Activated CD4-positive, alpha-beta T cell treated with anti-CD3 and anti-CD28 coated beads for 24 hours (primary cell): ENCODE data around the gene RRAD.

Experiments used
- DNase-seq, 2 donors: peaks; one replicate each; pipeline ENCODE4 v3.0.0-alpha.2; 2020; ENCODE audit warnings: low read depth in 2 of 2

RRAD gene

GRCh38 chr16:66881014-66881417, 44.3 kb downstream of the RRAD start:
- DNase-seq: no peak

DNA sequence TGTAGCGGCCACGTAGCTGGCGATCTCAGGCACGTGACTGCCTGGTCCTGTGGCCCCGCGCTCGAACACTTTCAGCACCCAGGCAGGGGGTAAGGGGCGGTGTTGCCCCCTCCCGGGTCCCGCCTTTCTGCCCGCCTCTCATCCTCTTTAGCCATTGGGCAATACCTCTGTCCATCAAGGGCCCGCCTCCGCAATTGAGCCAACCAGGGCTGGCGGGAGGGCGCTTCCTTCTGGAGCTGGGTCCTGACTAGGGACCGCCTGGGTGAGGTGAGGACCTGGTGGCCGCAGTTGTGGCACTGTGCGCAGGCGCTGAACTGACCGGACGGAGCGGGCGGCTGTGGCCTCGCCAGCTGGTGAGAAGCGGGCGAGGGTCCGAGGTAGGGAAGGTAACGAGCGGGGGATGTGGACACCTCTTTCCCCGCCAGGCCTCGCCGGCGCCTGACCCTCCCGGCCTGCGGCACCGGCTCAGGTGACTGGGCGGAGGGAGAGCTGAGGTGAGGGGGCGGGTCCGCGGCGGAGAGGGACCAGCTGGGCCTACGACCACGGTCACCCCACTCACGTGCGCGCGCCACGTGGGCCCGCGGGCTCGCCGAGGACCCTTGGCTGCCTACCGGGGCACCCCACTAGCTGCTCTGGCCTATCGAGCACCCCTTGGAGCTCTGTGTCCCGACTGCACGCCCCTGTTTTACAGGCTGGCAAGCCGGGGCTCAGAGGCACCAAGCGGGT, 44.9 kb downstream of the RRAD start, which contains the start of gene PDP2:
TSS of gene PDP2 (plus strand) at position 228 of the 726 bp plus-strand sequence. CDS start 3,770 bp downstream, outside the sequence.
- DNase-seq: peak; percentile 85 to 90

- peak; percentile 54 to 62 for DNase-seq
Measured at GRCh38 chr16:66878067-66878466, 47.3 kb downstream of the RRAD start.

DNA sequence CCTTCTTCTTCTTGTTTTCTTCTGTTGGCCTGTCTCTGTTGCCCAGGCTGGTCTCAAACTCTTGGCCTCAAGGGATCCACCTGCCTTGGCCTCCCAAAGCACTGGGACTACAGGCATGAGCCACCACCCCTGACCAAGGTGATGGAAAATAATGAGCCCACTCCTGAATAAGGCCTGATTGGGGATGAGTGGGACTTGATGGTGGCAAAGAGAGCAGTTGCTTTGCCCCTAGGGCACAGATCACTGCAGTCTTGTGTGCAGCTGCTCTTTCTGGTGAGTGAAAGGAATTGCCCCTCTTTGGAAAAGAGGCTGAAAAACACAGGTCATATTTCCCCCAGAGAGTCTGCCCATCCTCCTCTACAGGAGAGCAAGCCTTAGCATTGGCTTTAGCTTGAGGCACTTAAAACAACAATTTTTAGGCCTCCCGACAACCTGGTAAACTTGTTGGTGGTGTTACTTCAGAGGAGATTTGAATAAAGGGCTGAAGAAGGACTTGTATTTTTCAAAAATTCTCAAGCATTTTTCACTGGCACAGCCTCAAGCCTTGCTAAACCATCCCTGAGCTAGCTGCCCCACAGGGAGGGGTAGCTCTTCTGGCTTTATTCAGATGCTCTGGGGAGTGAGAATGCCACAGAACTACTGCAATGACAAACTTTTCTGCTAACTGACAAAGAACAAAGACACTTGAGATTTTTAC, 51.1 kb downstream of the RRAD start:
- DNase-seq: no peak

GRCh38 chr16:66873685-66874055, 51.7 kb downstream of the RRAD start:
- DNase-seq: no peak

GRCh38 chr16:66872943-66873684, 52.2 kb downstream of the RRAD start:
- DNase-seq: peak; percentile 85 to 90

DNA sequence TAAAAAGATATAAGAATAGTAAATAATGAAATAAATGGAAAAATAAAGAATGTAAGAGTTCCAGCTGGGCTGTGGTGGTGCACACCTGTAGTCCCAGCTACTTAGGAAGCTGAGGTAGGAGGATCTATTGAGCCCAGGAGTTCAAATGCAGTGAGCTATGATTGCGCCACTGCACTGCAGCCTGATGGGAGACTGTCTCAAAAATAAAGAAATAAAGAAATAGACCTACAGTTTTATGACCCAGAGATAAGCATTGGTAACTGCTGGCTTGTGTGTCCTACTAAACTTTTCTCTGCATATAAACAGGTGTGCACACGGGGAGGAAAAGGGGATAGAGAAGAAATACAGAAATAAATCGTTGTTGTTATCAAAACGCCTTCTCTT, 52.8 kb downstream of the RRAD start:
- DNase-seq: no peak

- no peak for DNase-seq
Measured at GRCh38 chr16:66871840-66872239, 53.5 kb downstream of the RRAD start.
